ENCODE data around the gene LRIG2.

DNA sequence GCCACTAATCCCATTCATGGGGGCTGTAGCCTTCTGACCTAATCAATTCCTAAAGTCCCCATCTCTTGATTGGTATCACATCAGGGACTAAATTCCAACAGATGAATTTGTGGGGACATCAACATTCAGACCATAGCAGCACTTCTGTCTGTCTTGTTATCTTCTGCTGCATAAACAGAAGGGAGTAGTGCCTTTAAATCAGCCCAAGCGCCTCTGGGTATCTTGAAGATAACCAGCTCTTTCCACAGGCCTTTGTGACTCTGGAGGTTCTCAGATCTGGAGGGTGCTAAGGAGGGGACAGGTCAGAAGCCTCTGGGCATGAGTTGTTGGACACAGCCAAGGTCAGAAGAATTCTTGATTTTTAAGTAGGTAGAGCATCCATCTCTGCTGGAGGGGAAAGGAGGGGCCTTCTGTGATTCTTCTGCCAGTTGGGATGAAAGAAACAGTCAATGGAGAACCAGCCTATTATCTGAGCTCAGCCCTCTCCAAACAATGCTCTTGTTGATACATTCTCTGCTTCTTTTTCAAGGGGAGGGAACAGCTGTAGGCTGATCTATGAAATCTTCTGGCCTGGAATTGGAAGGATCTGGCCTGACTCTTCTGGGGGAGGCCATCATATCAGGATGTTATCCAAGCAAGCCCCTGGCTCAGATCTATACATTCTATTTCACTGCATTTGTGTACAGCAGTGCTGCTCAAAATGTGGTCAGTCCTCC is 31.3 kb upstream of the LRIG2 start:
- TF ChIP-seq POLR2AphosphoS5 (IDR thresholded peaks at IDR 0.05; ENCODE audit: low read depth) (no peak; the same call in 1 of the 2 replicates), CTCF (conservative IDR thresholded peaks at IDR 0.05; ENCODE audit: low read depth in 2 of 2) (no peak), EZH2phosphoT487 (IDR thresholded peaks at IDR 0.05; ENCODE audit: unreplicated experiment) (no peak)
